Panc1 (cell line): Measurements from ENCODE around the gene ZNF236. TPM values are rescaled to one million over a fixed set of nuclear protein-coding genes. Genes with fewer than 3 reads are reported as not detected.
"Not testable (repeated sequence)": the region's sequence is repeated elsewhere in the genome, so short reads cannot be mapped to it uniquely, and the experiment has no call there.

ENCODE experiments used
- ATAC-seq: fragments of 200-7000 bp; cut with Tn5 transposase; 2 replicates; pipeline ENCODE4 v1.9.1; 2020; ENCODE audit warnings: mild to moderate bottlenecking, moderate library complexity
- BruUV-seq: library from RNA; stranded (reverse); fragments of 400-500 nt; replicated peaks from 2 replicates; lab custom pipeline; 2021; lab: Mats Ljungman, UMichigan
- CTCF ChIA-PET: fragments of 300-600 bp; sonication (Branson Sonifier 250); formaldehyde crosslinking; loops from one replicate; lab custom pipeline; 2022; ENCODE audit warnings: antibody characterized with exemption; lab: Charles Lee
- POLR2A ChIA-PET: fragments of 300-600 bp; sonication (Branson Sonifier 250); formaldehyde crosslinking; loops from one replicate; lab custom pipeline; 2022; ENCODE audit warnings: antibody characterized with exemption; lab: Charles Lee
- DNase-seq: peaks from one replicate; pipeline ENCODE4 v3.0.0-alpha.2; 2010; ENCODE audit warnings: low read depth, low spot score
- H3K27ac ChIP-seq: 2 replicates; pipeline ENCODE4 v1.5.1; 2011; ENCODE audit warnings: mild to moderate bottlenecking, low read length, inconsistent platforms
- H3K27me3 ChIP-seq: fragments of 200-500 bp; sonication (Bioruptor generic); 2 replicates; pipeline ENCODE4 v1.6.0; 2014; ENCODE audit warnings: low read length, inconsistent platforms; ENCODE audit not compliant: control insufficient read depth, insufficient read depth
- H3K36me3 ChIP-seq: fragments of 200-500 bp; sonication (Bioruptor generic); 2 replicates; pipeline ENCODE4 v1.5.1; 2014; ENCODE audit warnings: inconsistent platforms, mild to moderate bottlenecking, low read length, moderate library complexity; ENCODE audit not compliant: control insufficient read depth, insufficient read depth
- H3K4me1 ChIP-seq: 2 replicates; pipeline ENCODE4 v1.5.1; 2011; ENCODE audit warnings: inconsistent platforms, mild to moderate bottlenecking, low read length, moderate library complexity; ENCODE audit not compliant: control insufficient read depth, insufficient read depth
- H3K4me3 ChIP-seq, 2 experiments: 2 replicates each; pipeline ENCODE4 v1.5.1; 2011 to 2012; ENCODE audit warnings: low read depth in 2 of 2, low read length in 2 of 2, mild to moderate bottlenecking in 2 of 2, inconsistent platforms in 1 of 2, moderate library complexity in 1 of 2
- H3K9me3 ChIP-seq: fragments of 200-500 bp; sonication (Bioruptor generic); 2 replicates; pipeline ENCODE4 v1.5.1; 2014; ENCODE audit warnings: low read depth, mild to moderate bottlenecking, inconsistent platforms, low read length, moderate library complexity; ENCODE audit not compliant: control insufficient read depth, insufficient read depth
- POLR2AphosphoS5 ChIP-seq: IDR thresholded peaks from 2 replicates; pipeline ENCODE4 v1.6.1; 2012; ENCODE audit warnings: mild to moderate bottlenecking, low read depth, low read length, moderate library complexity
- SIN3A ChIP-seq: IDR thresholded peaks from 2 replicates; pipeline ENCODE4 v1.6.1; 2012; ENCODE audit warnings: low read depth, mild to moderate bottlenecking, low read length, moderate library complexity, borderline replicate concordance; ENCODE audit not compliant: insufficient read depth
- TCF7L2 ChIP-seq: IDR thresholded peaks from 2 replicates; pipeline ENCODE4 v1.6.1; 2011; ENCODE audit warnings: mild to moderate bottlenecking, low read depth, low read length, inconsistent platforms
- in situ Hi-C: cut with HindIII; loops from 2 replicates; pipeline ENCODE4 v1.10.0; 2016; ENCODE audit warnings: low sequenced_read_pairs, low pct_unique_long_range_greater_than_20kb
- intact Hi-C: fragments of 100-400 bp; cut with micrococcal nuclease; formaldehyde crosslinking; loops from one replicate; pipeline ENCODE4 v1.10.0; 2022; ENCODE audit not compliant: unreplicated experiment
- total RNA-seq: library from RNA; stranded (reverse); gene quantifications from one replicate; pipeline ENCODE4 v1.2.1, GENCODE V29; 2021; ENCODE audit not compliant: unreplicated experiment
- TF ChIP-seq, protein P1 (sequence below): fragments of 450-650 bp; IDR thresholded peaks from 2 replicates; pipeline ENCODE4 v1.5.1; 2017; ENCODE audit warnings: mild to moderate bottlenecking
- TF ChIP-seq, protein P2 (sequence below), 2 experiments: IDR thresholded peaks; 2 replicates each; pipeline ENCODE4 v1.6.1; 2011 to 2012; ENCODE audit warnings: low read depth in 2 of 2, control low read depth in 1 of 2, low read length in 1 of 2, mild to moderate bottlenecking in 1 of 2, moderate library complexity in 1 of 2; ENCODE audit not compliant: insufficient read depth in 1 of 2

ZNF236 gene
- total RNA-seq, 1 experiment from 2014 or later: 32.2 TPM

DNA sequence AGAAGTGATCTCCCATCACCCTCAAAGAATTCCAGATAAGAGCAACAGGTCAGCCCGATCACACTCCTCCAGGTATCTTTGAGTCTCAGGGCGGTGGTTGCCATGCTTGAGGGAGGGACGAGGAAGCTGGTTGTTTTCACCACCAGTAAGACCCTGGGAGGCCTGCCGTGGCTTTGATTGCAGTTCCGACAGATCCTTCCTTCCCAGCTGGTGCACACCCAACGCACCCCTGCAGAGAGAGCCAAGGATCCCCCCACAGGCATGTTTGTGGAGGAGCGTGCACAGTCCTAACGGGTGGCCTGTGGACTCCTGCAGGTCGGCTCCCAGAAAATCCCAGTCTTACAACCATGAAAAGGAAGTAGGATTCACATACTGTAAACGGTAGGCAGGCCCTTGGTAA lies 13.8 kb upstream of the ZNF236 start:
- DNase-seq: no peak
- CTCF ChIA-PET: interaction anchor here (0.7 kb wide), 1 partner anchor 137 kb away, joined by 11 read pairs; no protein-coding TSS in a partner anchor
- no TSS peak for BruUV-seq
- TF ChIP-seq, protein P1, sequence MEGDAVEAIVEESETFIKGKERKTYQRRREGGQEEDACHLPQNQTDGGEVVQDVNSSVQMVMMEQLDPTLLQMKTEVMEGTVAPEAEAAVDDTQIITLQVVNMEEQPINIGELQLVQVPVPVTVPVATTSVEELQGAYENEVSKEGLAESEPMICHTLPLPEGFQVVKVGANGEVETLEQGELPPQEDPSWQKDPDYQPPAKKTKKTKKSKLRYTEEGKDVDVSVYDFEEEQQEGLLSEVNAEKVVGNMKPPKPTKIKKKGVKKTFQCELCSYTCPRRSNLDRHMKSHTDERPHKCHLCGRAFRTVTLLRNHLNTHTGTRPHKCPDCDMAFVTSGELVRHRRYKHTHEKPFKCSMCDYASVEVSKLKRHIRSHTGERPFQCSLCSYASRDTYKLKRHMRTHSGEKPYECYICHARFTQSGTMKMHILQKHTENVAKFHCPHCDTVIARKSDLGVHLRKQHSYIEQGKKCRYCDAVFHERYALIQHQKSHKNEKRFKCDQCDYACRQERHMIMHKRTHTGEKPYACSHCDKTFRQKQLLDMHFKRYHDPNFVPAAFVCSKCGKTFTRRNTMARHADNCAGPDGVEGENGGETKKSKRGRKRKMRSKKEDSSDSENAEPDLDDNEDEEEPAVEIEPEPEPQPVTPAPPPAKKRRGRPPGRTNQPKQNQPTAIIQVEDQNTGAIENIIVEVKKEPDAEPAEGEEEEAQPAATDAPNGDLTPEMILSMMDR: no peak
- TF ChIP-seq TCF7L2: no peak
- TF ChIP-seq SIN3A: no peak
- no peak for TF ChIP-seq POLR2AphosphoS5
- TF ChIP-seq, protein P2, sequence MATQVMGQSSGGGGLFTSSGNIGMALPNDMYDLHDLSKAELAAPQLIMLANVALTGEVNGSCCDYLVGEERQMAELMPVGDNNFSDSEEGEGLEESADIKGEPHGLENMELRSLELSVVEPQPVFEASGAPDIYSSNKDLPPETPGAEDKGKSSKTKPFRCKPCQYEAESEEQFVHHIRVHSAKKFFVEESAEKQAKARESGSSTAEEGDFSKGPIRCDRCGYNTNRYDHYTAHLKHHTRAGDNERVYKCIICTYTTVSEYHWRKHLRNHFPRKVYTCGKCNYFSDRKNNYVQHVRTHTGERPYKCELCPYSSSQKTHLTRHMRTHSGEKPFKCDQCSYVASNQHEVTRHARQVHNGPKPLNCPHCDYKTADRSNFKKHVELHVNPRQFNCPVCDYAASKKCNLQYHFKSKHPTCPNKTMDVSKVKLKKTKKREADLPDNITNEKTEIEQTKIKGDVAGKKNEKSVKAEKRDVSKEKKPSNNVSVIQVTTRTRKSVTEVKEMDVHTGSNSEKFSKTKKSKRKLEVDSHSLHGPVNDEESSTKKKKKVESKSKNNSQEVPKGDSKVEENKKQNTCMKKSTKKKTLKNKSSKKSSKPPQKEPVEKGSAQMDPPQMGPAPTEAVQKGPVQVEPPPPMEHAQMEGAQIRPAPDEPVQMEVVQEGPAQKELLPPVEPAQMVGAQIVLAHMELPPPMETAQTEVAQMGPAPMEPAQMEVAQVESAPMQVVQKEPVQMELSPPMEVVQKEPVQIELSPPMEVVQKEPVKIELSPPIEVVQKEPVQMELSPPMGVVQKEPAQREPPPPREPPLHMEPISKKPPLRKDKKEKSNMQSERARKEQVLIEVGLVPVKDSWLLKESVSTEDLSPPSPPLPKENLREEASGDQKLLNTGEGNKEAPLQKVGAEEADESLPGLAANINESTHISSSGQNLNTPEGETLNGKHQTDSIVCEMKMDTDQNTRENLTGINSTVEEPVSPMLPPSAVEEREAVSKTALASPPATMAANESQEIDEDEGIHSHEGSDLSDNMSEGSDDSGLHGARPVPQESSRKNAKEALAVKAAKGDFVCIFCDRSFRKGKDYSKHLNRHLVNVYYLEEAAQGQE (IDR thresholded peaks at IDR 0.05; ENCODE audit: insufficient read depth in 1 of 2, low read depth in 2 of 2, low read length in 1 of 2): no peak
- H3K36me3 ChIP-seq: no peaks in the 10 kb centered on the region
- no peaks in the 10 kb centered on the region for H3K27me3 ChIP-seq
- no peaks in the 10 kb centered on the region for H3K9me3 ChIP-seq
- no peak overlapping the region for H3K27ac ChIP-seq
- POLR2A ChIA-PET: no interaction called here
- intact Hi-C loops (no loop called here), in situ Hi-C loops (no loop called here)
- ATAC-seq: no peak
- peaks cover 2% of the 10 kb centered on the region for H3K4me1 ChIP-seq
- no peak overlapping the region for H3K4me3 ChIP-seq

DNA sequence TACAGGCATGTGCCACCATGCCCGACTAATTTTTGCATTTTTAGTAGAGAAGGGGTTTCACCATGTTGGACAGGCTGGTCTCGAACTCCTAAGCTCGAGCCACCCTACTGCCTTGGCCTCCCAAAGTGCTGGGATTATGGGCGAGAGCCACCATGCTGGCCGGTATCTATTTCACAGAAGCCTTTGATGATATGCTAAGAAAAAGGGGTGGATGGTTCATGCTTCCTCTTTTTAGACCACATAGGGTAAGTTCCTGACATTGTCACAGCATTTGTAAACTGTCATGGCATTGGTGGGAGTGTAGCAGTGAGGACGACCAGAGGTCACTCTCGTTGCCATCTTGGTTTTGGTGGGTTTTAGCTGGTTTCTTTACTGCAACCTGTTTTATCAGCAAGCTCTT lies 10.8 kb upstream of the ZNF236 start:
- POLR2A ChIA-PET: not testable (repeated sequence)

DNA sequence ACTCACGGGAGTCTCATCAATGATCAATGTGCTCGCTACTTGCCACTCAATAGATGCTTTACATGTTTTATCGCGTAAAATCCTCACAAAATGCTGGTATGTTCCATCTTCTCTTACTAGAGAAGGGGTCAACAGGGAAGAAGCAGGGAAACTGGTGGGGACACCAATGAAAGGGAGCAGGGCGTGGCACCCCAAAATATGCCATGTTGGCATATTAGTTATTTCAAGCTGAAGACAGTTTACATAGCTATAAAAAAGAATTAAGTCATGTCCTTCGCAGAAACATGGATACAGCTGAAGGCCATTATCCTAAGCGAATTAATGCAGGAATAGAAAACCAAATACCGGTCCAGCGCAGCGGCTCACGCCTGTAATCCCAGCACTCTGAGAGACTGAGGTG lies 8.1 kb upstream of the ZNF236 start:
- intact Hi-C loops: no loop called here
- DNase-seq: no peak
- Histone ChIP-seq H3K36me3 (no peaks in the 10 kb centered on the region), H3K27ac (no peak overlapping the region), H3K27me3 (no peaks in the 10 kb centered on the region), H3K4me3 (no peak overlapping the region), H3K9me3 (no peaks in the 10 kb centered on the region), H3K4me1 (no peaks in the 10 kb centered on the region)
- BruUV-seq: no TSS peak
- CTCF ChIA-PET: interaction anchor here (2.3 kb wide), 1 partner anchor 11 kb away, joined by 11 read pairs; no protein-coding TSS in a partner anchor
- TF ChIP-seq, protein P1: no peak
- TF ChIP-seq TCF7L2 (no peak), POLR2AphosphoS5 (no peak), SIN3A (no peak)
- TF ChIP-seq, protein P2 (IDR thresholded peaks at IDR 0.05; ENCODE audit: insufficient read depth in 1 of 2, low read depth in 2 of 2, low read length in 1 of 2): no peak
- POLR2A ChIA-PET: no interaction called here
- in situ Hi-C loops: no loop called here
- no peak for ATAC-seq

More for the DNA sequence above, 10.8 kb upstream of the ZNF236 start:
- intact Hi-C loops, H3K36me3 ChIP-seq, H3K9me3 ChIP-seq, H3K27ac ChIP-seq, H3K27me3 ChIP-seq, BruUV-seq, H3K4me3 ChIP-seq, H3K4me1 ChIP-seq, in situ Hi-C loops, DNase-seq, ATAC-seq: not testable (repeated sequence)
- CTCF ChIA-PET: interaction anchor here (0.5 to 0.7 kb wide), 3 partner anchors 17 to 158 kb away, joined by 3 to 8 read pairs (median 5); no protein-coding TSS in a partner anchor
